Stimulated activated CD4-positive, alpha-beta T cell treated with anti-CD3 and anti-CD28 coated beads, Interleukin-12 subunit alpha, Interleukin-12 subunit beta, amount 100 ng/mL, for 48 hours (primary cell): Measurements from ENCODE around the gene ANP32A.
"Not testable (repeated sequence)": the region's sequence is repeated elsewhere in the genome, so short reads cannot be mapped to it uniquely, and the experiment has no call there.

ENCODE experiments used
- DNase-seq, 3 donors: peaks; one replicate each; pipeline ENCODE4 v3.0.0-alpha.2; 2020; ENCODE audit warnings: low read depth in 2 of 3, low spot score in 1 of 3

The ANP32A gene

GRCh38 chr15:68759982-68760579 lies 60.6 kb downstream of the ANP32A start:
- DNase-seq, result not testable (repeated sequence)

DNA sequence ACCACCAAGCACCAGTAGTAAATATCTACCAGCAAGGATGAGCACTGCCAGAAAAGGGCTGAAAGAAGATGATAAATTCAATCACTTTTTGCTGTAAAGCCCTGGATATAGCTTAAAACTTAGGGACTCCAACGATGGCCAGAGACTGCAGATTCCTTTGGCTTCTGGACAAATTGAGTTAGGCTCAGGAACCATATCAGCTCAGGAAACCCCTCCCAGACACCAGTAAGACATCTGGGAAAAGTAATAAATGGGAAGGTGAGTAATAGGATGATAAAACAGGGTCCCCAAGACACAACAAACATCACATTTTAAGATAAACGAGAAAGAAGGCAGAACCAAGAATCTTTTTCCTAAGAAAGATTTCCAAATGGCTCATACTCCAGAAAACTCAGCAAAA lies 65.0 kb downstream of the ANP32A start:
- DNase-seq, result no peak

DNA sequence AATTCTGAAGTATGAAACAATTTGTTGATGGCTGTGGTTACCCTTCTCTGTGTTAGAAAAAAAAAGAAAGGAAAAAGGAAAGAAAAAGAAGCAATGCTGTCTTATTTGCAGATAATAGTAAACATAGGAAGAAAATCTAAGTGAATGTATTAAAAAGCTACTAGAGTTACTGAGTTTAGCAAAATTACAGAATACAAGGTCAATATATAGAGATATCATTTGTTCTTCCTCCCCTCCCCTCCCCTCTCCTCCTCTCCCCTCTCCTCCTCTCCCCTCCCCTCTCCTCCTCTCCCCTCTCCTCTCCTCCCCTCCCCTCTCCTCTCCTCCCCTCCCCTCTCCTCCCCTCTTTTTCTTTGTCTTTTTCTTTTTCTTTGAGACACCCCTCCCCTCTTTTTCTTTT lies 69.1 kb downstream of the ANP32A start:
- DNase-seq, result no peak

DNA sequence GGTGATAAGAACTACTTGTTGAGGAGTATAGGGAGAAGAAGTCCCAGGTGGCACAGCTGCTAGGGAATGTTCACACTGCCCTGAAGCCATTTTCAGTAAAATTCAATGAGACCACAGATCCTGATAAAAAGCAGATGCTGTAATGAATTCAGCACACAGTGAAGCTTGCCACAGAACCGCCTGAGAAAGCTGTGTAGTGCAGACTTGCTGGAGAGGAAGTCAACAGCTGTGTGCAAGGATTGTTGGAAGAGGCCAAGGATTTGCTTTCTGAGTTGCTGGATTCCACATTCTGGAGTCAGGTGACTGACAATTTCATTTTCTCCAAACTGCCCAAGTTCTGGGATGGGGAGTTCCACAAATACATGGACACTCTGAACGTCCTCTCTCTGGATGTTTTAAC lies 70.9 kb downstream of the ANP32A start:
- DNase-seq, result no peak

GRCh38 chr15:68749365-68749764 lies 71.3 kb downstream of the ANP32A start:
- DNase-seq, result no peak

DNA sequence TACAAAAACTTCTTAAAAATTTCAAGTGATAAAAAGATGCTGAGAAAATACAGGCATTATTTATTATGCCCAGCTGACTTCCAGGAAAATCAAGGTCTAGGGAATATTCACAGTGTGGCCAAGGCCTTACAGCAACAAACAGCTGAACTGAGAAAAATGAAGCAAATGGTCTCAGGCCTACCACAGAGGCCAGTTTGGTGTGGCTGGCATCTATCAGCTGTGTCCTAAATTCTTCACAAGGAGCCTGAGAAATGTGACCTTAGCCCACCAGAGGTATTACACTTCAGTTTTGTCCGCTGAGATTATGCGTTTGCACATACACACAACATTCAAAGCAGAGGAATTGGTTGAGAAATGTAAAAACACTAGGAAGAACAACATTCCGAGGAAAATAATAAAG lies 77.4 kb downstream of the ANP32A start:
- no peak for DNase-seq

DNA sequence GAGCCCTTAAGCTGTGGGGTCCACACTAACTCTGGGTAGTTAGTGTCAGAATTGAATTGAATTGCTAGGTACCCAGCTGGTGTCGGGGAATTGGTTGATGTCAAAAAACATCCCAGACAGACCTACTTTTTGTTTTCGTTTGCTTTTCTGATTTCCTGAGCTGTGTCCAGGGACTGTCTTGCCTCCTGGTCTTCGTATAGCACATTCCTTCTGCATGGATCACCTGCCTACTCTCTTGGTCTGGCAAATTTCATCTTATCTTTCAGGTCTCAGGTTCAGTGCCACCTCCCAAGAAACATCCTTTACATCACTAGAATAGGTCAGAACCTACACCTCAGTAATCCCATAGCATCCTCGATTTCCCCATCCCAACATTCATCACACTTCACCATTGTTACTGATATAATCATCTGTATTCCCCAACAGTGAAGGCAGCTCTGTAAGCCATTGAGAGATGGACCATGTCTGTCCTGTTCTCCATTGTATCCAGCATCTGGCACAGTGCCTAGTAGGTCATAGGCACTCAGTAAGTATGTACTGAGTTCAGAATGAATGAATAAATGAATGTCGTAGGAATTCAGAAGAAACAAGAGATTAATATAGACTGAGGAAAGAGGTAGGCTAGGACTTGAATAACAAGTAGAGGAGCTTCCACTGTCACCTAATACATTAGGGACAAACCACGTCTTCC lies 81.2 kb downstream of the ANP32A start:
- DNase-seq, result no peak

DNA sequence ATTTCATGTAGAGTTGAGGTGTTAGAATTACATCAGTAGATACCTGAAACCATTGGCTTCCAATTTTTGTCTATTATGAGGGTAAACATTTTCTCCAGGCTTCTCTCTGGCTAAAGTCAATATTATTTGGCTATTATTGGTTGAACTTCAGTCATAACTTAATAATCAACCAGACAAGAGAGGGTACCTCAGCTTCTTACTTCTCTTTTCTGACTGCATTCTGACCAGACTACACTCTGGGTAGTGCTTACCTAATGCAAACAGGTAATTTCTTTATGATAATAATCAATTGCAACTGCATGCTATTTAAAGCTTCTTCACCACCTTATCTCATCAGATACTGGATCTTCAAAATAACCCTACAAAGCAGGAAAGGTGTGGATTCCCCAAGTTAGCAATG lies 85.1 kb downstream of the ANP32A start:
- no peak for DNase-seq

- no peak for DNase-seq
Measured at GRCh38 chr15:68734881-68735280, 85.8 kb downstream of the ANP32A start.

- DNase-seq, result no peak
Measured at GRCh38 chr15:68734352-68734751, 86.3 kb downstream of the ANP32A start.

GRCh38 chr15:68733666-68734065 lies 87.0 kb downstream of the ANP32A start:
- DNase-seq, result no peak

- no peak for DNase-seq
Measured at GRCh38 chr15:68732451-68732850, 88.2 kb downstream of the ANP32A start.

DNA sequence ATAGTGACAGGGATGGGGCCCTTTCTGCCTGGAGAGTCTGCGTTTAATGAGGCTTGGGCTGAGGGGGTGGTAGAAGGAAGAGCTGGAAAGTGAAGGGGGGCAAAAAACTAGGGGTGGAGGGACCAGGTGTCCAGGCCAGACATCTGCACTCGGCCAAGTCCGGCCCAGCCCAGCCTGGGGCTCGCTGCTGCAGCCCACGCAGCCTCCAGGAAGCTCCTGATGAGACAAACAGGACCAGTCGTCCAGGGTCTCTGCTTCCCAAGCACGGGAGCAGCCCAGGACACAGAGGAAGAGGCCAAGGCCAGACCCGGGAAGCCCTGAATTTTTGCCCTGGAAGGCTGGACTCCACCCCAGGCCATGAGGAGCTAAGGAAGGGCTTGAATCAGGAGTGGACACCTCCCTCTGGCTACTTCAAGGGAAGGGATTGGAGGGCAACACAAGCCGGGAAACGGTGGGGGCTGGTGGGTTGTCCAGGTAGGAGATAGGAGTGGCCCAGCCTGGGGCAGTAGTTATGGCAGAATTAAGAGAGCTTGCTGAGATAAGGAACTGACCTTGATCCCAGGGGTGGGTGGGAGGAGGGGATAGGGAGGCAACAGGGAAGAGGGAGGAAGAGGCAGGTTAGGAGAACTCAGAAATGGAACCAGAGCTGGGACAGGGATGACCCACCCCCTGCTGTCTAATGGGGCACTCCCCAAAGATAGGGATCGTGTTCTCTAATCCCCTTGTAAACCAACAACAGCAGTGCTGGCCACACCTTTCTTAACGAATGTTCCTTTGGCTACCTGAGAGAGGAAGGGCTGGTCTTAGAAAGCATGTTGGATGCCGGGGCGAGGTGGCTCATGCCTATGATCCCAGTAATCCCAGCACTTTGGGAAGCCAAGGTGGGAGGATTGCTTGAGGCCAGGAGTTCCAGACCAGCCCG lies 89.5 kb downstream of the ANP32A start:
- no peak for DNase-seq

DNA sequence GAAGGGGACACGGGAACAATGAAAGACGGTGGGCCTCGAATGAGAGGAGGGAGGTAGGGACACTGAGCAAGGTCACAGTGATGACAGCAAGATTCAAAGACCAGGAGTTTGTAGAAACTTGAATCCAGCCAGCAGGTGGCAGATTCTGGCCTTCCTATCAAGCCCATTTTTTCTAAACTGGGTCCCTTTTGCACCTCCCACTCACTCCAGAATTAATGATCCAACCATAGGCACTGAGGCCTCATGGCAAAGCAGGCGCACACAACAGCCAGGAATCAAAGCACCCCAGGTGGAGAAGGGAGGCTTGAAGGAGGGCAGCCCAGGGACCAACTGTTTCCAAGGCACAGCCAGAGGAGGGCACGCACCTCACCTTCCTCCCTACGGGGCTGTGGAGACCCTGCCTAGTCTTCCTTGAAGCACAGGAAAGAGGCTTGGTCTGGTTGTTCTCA lies 90.2 kb downstream of the ANP32A start:
- peak in 2 of 3 donors; percentile 5 to 19 for DNase-seq

- DNase-seq, result no peak
Measured at GRCh38 chr15:68729789-68730411, 90.8 kb downstream of the ANP32A start.
